ENCODE data around the gene PPP1R27.
"Not testable (repeated sequence)": the region's sequence is repeated elsewhere in the genome, so short reads cannot be mapped to it uniquely, and the experiment has no call there.

GRCh38 chr17:81840059-81840458 is 5.2 kb upstream of the PPP1R27 start:
- not testable (repeated sequence) for TF ChIP-seq CTCF, MAX (IDR thresholded peaks at IDR 0.05; ENCODE audit: low read depth, low read length)
